Thyroid gland (tissue), 4 donors: ENCODE data around the gene ZNF296. TPM values are rescaled to one million over a fixed set of nuclear protein-coding genes. Genes with fewer than 3 reads are reported as not detected.

ENCODE experiments used
- DNase-seq, 2 donors: peaks; one replicate each; pipeline ENCODE4 v3.0.0-alpha.2; 2019
- H3K27ac ChIP-seq, 3 donors: fragments of 200-600 bp; sonication (generic); 1 replicate in 2 of 3; 2 replicates in 1 of 3; pipeline ENCODE4 v1.5.1; 2016 to 2019; ENCODE audit warnings: mild to moderate bottlenecking in 1 of 3, moderate library complexity in 1 of 3
- H3K27me3 ChIP-seq: fragments of 200-600 bp; sonication (generic); one replicate; pipeline ENCODE4 v1.5.1; 2019
- H3K36me3 ChIP-seq, 2 donors: fragments of 200-600 bp; sonication (generic); one replicate each; pipeline ENCODE4 v1.5.1; 2016 to 2019
- H3K4me1 ChIP-seq, 2 donors: fragments of 200-600 bp; sonication (generic); one replicate each; pipeline ENCODE4 v1.5.1; 2017 to 2019
- H3K4me3 ChIP-seq, 3 donors: fragments of 200-600 bp; sonication (generic); replicated peaks in 1 of 3; 1 replicate in 2 of 3; 2 replicates in 1 of 3; pipeline ENCODE4 v1.5.1; 2016; ENCODE audit warnings: mild to moderate bottlenecking in 1 of 3
- H3K9me3 ChIP-seq: fragments of 200-600 bp; sonication (generic); one replicate; pipeline ENCODE4 v1.5.1; 2017
- CTCF ChIP-seq, 6 experiments: fragments of 200-600 bp in 3 of 6; fragments of 450-650 bp in 3 of 6; sonication (generic) in 3 of 6; IDR thresholded peaks; one replicate each; pipeline ENCODE4 v1.5.1; 2016 to 2019; ENCODE audit warnings: antibody characterized with exemption in 6 of 6, mild to moderate bottlenecking in 2 of 6, inconsistent platforms in 1 of 6, moderate library complexity in 1 of 6
- POLR2A ChIP-seq, 2 donors: fragments of 450-650 bp; IDR thresholded peaks; one replicate each; pipeline ENCODE4 v1.6.1; 2017; ENCODE audit warnings: antibody characterized with exemption in 2 of 2, mild to moderate bottlenecking in 2 of 2, moderate library complexity in 1 of 2
- WGBS, 2 donors: methylation state at CpG; one replicate each; pipeline ENCODE4 v1.1.5; 2017; 5-methylcytosine and 5-hydroxymethylcytosine counted together
- intact Hi-C: fragments of 100-400 bp; cut with DNase I; formaldehyde crosslinking; loops from one replicate; pipeline ENCODE4 v1.15.1; 2023
- total RNA-seq, 4 donors: library from RNA; depleted of rRNA; stranded (reverse); fragments of >200 nt; gene quantifications; one replicate each; pipeline ENCODE4 v1.2.3, GENCODE V29; 2016

Gene ZNF296
- total RNA-seq, 4 donors from 2014 or later = 0.34 to 2.1 (median 0.78) TPM; not detected in 1

GRCh38 chr19:45099467-45100191, 23.4 kb upstream of the ZNF296 start:
- WGBS, 2 donors = 69 to 76% methylated on average over 14 to 25 of the region's 25 CpGs
- Histone ChIP-seq H3K4me1 (peaks cover 30 to 95% of the 10 kb centered on the region in 2 donors), H3K9me3 (no peaks in the 10 kb centered on the region), H3K36me3 (no peaks in the 10 kb centered on the region), H3K27me3 (no peaks in the 10 kb centered on the region), H3K4me3 (no peak overlapping the region), H3K27ac (no peak overlapping the region)
- TF ChIP-seq POLR2A (IDR thresholded peaks at IDR 0.05) (no peak), CTCF (IDR thresholded peaks at IDR 0.05) (no peak)
- DNase-seq = peak; percentile 64 to 65
- intact Hi-C loops = no loop called here

GRCh38 chr19:45098521-45099466, 22.5 kb upstream of the ZNF296 start:
- peak in 1 of 2 donors; percentile 23 for DNase-seq

DNA sequence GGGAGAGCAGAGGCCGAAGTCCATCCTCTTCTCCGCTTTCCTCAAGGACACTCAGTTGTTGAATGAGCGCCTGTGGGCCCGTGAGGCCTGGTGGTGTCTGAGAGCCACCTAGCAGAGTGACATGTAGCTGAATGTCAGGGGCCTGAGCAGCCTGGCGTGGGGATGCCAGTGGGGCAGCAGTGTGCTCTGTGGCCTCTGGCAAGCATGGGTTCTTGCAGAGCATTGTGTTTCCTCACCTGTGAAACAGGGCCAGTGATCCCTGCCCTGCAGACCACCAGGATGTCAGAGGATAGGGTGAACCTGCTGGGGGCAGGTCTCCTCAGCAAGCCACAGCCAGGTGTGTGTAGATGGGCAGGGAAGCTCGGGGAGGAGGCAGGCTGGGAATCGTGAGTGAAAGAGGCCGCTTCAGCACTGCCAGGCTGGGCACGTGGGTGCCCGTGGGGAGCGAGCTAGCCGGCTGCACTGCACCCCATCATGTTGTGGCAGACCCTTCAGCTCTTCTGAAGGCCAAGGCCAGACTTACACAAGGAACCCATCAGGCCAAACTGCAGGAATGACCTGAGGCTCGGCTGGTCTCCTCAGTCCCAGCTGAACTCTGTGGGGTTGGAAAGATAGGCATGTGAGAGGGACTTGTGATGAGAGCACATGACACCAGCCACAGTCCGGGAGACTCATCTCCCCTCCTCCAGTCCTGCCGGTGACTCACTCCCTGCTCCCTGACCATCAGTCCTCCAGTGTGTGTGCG, 21.7 kb upstream of the ZNF296 start:
- peak overlapping the region in 1 of 3 donors; percentile 3 for H3K27ac ChIP-seq
- 79 to 81% methylated on average over 13 to 14 of the region's 16 CpGs for WGBS, 2 donors
- H3K4me3 ChIP-seq = no peak overlapping the region
- H3K9me3 ChIP-seq = no peaks in the 10 kb centered on the region
- peaks cover 29 to 90% of the 10 kb centered on the region in 2 donors for H3K4me1 ChIP-seq
- H3K27me3 ChIP-seq = no peaks in the 10 kb centered on the region
- intact Hi-C loops = no loop called here
- H3K36me3 ChIP-seq = no peaks in the 10 kb centered on the region
- TF ChIP-seq POLR2A (IDR thresholded peaks at IDR 0.05) (no peak), CTCF (IDR thresholded peaks at IDR 0.05) (no peak)
- DNase-seq = peak in 1 of 2 donors; percentile 30

More at GRCh38 chr19:45098521-45099466, 22.5 kb upstream of the ZNF296 start:
- Histone ChIP-seq H3K4me3 (no peak overlapping the region), H3K27me3 (no peaks in the 10 kb centered on the region), H3K9me3 (no peaks in the 10 kb centered on the region), H3K36me3 (no peaks in the 10 kb centered on the region), H3K27ac (no peak overlapping the region), H3K4me1 (peaks cover 34 to 96% of the 10 kb centered on the region in 2 donors)
- intact Hi-C loops = no loop called here
- TF ChIP-seq POLR2A (IDR thresholded peaks at IDR 0.05) = no peak
- no peak for TF ChIP-seq CTCF (IDR thresholded peaks at IDR 0.05)
- WGBS, 2 donors = 75 to 78% methylated on average over 15 of the region's 15 CpGs

- no peak for DNase-seq
- intact Hi-C loops = no loop called here
- H3K4me1 ChIP-seq = peaks cover 25 to 84% of the 10 kb centered on the region in 2 donors
- TF ChIP-seq CTCF (IDR thresholded peaks at IDR 0.05) = no peak
- TF ChIP-seq POLR2A (IDR thresholded peaks at IDR 0.05) = no peak
- H3K36me3 ChIP-seq = no peaks in the 10 kb centered on the region
- H3K4me3 ChIP-seq = no peak overlapping the region
- WGBS, 2 donors = 88 to 89% methylated on average over 7 of the region's 7 CpGs
- H3K27me3 ChIP-seq = no peaks in the 10 kb centered on the region
- no peak overlapping the region for H3K27ac ChIP-seq
- H3K9me3 ChIP-seq = no peaks in the 10 kb centered on the region
These were observed 21.1 kb upstream of the ZNF296 start for GRCh38 chr19:45097450-45097775.
